ENCODE measurements around the gene SMOC2.

- TF ChIP-seq CHD2 (IDR thresholded peaks at IDR 0.05; ENCODE audit: low read length, partially characterized antibody) (no peak), CBX8 (IDR thresholded peaks at IDR 0.05) (no peak), CTCF (IDR thresholded peaks at IDR 0.05) (no peak), SMC3 (IDR thresholded peaks at IDR 0.05) (no peak), RFX5 (IDR thresholded peaks at IDR 0.05) (no peak), REST (IDR thresholded peaks at IDR 0.05) (no peak), SREBF2 (IDR thresholded peaks at IDR 0.05) (no peak), JUN (IDR thresholded peaks at IDR 0.05) (no peak)
These were observed 118.7 kb downstream of the SMOC2 start for GRCh38 chr6:168559574-168560098.

All from A549 (cell line).